ENCODE measurements around the gene PTP4A1.

The PTP4A1 gene

GRCh38 chr6:63589952-63590411, 17.7 kb downstream of the PTP4A1 start:
- in situ Hi-C loops (cut with MboI; ENCODE audit: low sequenced_read_pairs, unreplicated experiment), result loop anchor here (10.0 kb wide), 2 partner anchors 175 to 235 kb away; no protein-coding TSS in a partner anchor
- no peak for TF ChIP-seq CTCF (IDR thresholded peaks at IDR 0.05; ENCODE audit: borderline replicate concordance, control extremely low read depth, extremely low read depth, insufficient read depth, missing control alignments)
- DNase-seq (ENCODE audit: low spot score), result no peak

- TF ChIP-seq CTCF (IDR thresholded peaks at IDR 0.05; ENCODE audit: borderline replicate concordance, control extremely low read depth, extremely low read depth, insufficient read depth, missing control alignments), result no peak
- DNase-seq (ENCODE audit: low spot score), result no peak
- in situ Hi-C loops (cut with MboI; ENCODE audit: low sequenced_read_pairs, unreplicated experiment), result loop anchor here (10.0 kb wide), 2 partner anchors 172 to 238 kb away; no protein-coding TSS in a partner anchor
Measured at GRCh38 chr6:63592886-63593285, 20.6 kb downstream of the PTP4A1 start.

GRCh38 chr6:63597141-63598048, 25.1 kb downstream of the PTP4A1 start:
- TF ChIP-seq CTCF (IDR thresholded peaks at IDR 0.05; ENCODE audit: borderline replicate concordance, control extremely low read depth, extremely low read depth, insufficient read depth, missing control alignments), result no peak
- in situ Hi-C loops (cut with MboI; ENCODE audit: low sequenced_read_pairs, unreplicated experiment), result loop anchor here (10.0 kb wide), 2 partner anchors 167 to 243 kb away; no protein-coding TSS in a partner anchor
- no peak for DNase-seq (ENCODE audit: low spot score)

- DNase-seq (ENCODE audit: low spot score), result peak; percentile 76
- TF ChIP-seq CTCF (IDR thresholded peaks at IDR 0.05; ENCODE audit: borderline replicate concordance, control extremely low read depth, extremely low read depth, insufficient read depth, missing control alignments), result peak; percentile 85
- in situ Hi-C loops (cut with MboI; ENCODE audit: low sequenced_read_pairs, unreplicated experiment), result loop anchor here (10.0 kb wide), 2 partner anchors 166 to 244 kb away; no protein-coding TSS in a partner anchor
Measured at GRCh38 chr6:63598049-63599036, 26.1 kb downstream of the PTP4A1 start.

GRCh38 chr6:63599243-63599642, 27.0 kb downstream of the PTP4A1 start:
- no peak for TF ChIP-seq CTCF (IDR thresholded peaks at IDR 0.05; ENCODE audit: borderline replicate concordance, control extremely low read depth, extremely low read depth, insufficient read depth, missing control alignments)
- no peak for DNase-seq (ENCODE audit: low spot score)
- in situ Hi-C loops (cut with MboI; ENCODE audit: low sequenced_read_pairs, unreplicated experiment), result loop anchor here (10.0 kb wide), 2 partner anchors 166 to 244 kb away; no protein-coding TSS in a partner anchor

GRCh38 chr6:63600136-63600535, 27.9 kb downstream of the PTP4A1 start:
- in situ Hi-C loops (cut with MboI; ENCODE audit: low sequenced_read_pairs, unreplicated experiment), result no loop called here
- no peak for DNase-seq (ENCODE audit: low spot score)
- no peak for TF ChIP-seq CTCF (IDR thresholded peaks at IDR 0.05; ENCODE audit: borderline replicate concordance, control extremely low read depth, extremely low read depth, insufficient read depth, missing control alignments)

All from GM13976 (cell line).